MCF 10A (cell line): ENCODE results near the gene FGD5. TPM values are rescaled to one million over a fixed set of nuclear protein-coding genes. Genes with fewer than 3 reads are reported as not detected.

Experiments used
- BruUV-seq: library from RNA; stranded (reverse); fragments of 400-500 nt; replicated peaks from 2 replicates; lab custom pipeline; 2021; lab: Mats Ljungman, UMichigan
- CTCF ChIA-PET: fragments of 300-600 bp; sonication (Branson Sonifier 250); formaldehyde crosslinking; extraction: SDS; loops from one replicate; lab custom pipeline; 2021; ENCODE audit warnings: antibody characterized with exemption, inconsistent platforms; lab: Yijun Ruan, JAX
- POLR2A ChIA-PET: fragments of 300-600, 350-650 bp; sonication (Branson Sonifier 250); formaldehyde crosslinking; extraction: SDS; loops from one replicate; lab custom pipeline; 2020; ENCODE audit warnings: antibody characterized with exemption, inconsistent platforms; lab: Yijun Ruan, JAX
- DNase-seq: peaks from one replicate; pipeline ENCODE4 v3.0.0-alpha.2; 2018; ENCODE audit not compliant: unreplicated experiment
- H3K27ac Mint-ChIP-seq: one replicate; pipeline ENCODE4 v1.8.0; 2022; ENCODE audit warnings: mild to moderate bottlenecking, low read depth, mixed read lengths; ENCODE audit not compliant: unreplicated experiment
- H3K27me3 Mint-ChIP-seq: one replicate; pipeline ENCODE4 v1.8.0; 2022; ENCODE audit warnings: mixed read lengths; ENCODE audit not compliant: insufficient read depth, unreplicated experiment
- H3K36me3 Mint-ChIP-seq: one replicate; pipeline ENCODE4 v1.8.0; 2022; ENCODE audit warnings: mild to moderate bottlenecking, moderate library complexity, mixed read lengths; ENCODE audit not compliant: insufficient read depth, unreplicated experiment
- H3K4me1 Mint-ChIP-seq: one replicate; pipeline ENCODE4 v1.8.0; 2022; ENCODE audit warnings: mixed read lengths; ENCODE audit not compliant: insufficient read depth, unreplicated experiment
- H3K4me3 Mint-ChIP-seq: one replicate; pipeline ENCODE4 v1.8.0; 2022; ENCODE audit warnings: mild to moderate bottlenecking, moderate library complexity, mixed read lengths; ENCODE audit not compliant: unreplicated experiment
- H3K9me3 Mint-ChIP-seq: one replicate; pipeline ENCODE4 v1.8.0; 2022; ENCODE audit warnings: mixed read lengths; ENCODE audit not compliant: unreplicated experiment
- CTCF ChIP-seq: fragments of 200-600 bp; IDR thresholded peaks from one replicate; pipeline ENCODE4 v1.8.0; 2022; ENCODE audit warnings: antibody characterized with exemption, mild to moderate bottlenecking; ENCODE audit not compliant: unreplicated experiment
- intact Hi-C: fragments of 100-400 bp; cut with micrococcal nuclease; formaldehyde crosslinking; loops from 2 replicates; pipeline ENCODE4 v1.14.1; 2022
- total RNA-seq: library from RNA; stranded (reverse); gene quantifications from 2 replicates; pipeline ENCODE4 v1.2.3, GENCODE V29; 2022

Gene FGD5
- total RNA-seq, 1 experiment from 2014 or later = not detected

GRCh38 chr3:14859880-14860279 lies 41.1 kb downstream of the FGD5 start:
- H3K4me3 Mint-ChIP-seq = no peak overlapping the region
- H3K9me3 Mint-ChIP-seq = no peaks in the 10 kb centered on the region
- BruUV-seq = no TSS peak
- no peaks in the 10 kb centered on the region for H3K4me1 Mint-ChIP-seq
- TF ChIP-seq CTCF = no peak
- no peak overlapping the region for H3K27ac Mint-ChIP-seq
- DNase-seq = no peak
- peaks cover 61% of the 10 kb centered on the region for H3K27me3 Mint-ChIP-seq
- POLR2A ChIA-PET = no interaction called here
- CTCF ChIA-PET = no interaction called here
- intact Hi-C loops = no loop called here
- no peaks in the 10 kb centered on the region for H3K36me3 Mint-ChIP-seq

- Mint-ChIP-seq H3K36me3 (no peaks in the 10 kb centered on the region), H3K27me3 (peaks cover 49% of the 10 kb centered on the region), H3K4me3 (no peak overlapping the region), H3K9me3 (no peaks in the 10 kb centered on the region), H3K4me1 (no peaks in the 10 kb centered on the region), H3K27ac (no peak overlapping the region)
- CTCF ChIA-PET = interaction anchor here (0.6 kb wide), 2 partner anchors 69 to 1866 kb away, joined by 3 read pairs; no protein-coding TSS in a partner anchor
- no TSS peak for BruUV-seq
- POLR2A ChIA-PET = interaction anchor here (0.6 kb wide), 2 partner anchors 674 to 862 kb away, joined by 3 read pairs; no protein-coding TSS in a partner anchor
- no peak for TF ChIP-seq CTCF
- intact Hi-C loops = no loop called here
- DNase-seq = no peak
Measured at GRCh38 chr3:14861031-14861430, 42.3 kb downstream of the FGD5 start.

GRCh38 chr3:14861446-14862302 lies 42.9 kb downstream of the FGD5 start:
- no peak for TF ChIP-seq CTCF
- BruUV-seq = no TSS peak
- ChIA-PET CTCF (interaction anchor here (0.6 kb wide), 2 partner anchors 69 to 1866 kb away, joined by 3 read pairs; no protein-coding TSS in a partner anchor), POLR2A (no interaction called here)
- peaks cover 44% of the 10 kb centered on the region for H3K27me3 Mint-ChIP-seq
- H3K9me3 Mint-ChIP-seq = no peaks in the 10 kb centered on the region
- DNase-seq = no peak
- no peaks in the 10 kb centered on the region for H3K4me1 Mint-ChIP-seq
- intact Hi-C loops = no loop called here
- H3K4me3 Mint-ChIP-seq = no peak overlapping the region
- no peaks in the 10 kb centered on the region for H3K36me3 Mint-ChIP-seq
- no peak overlapping the region for H3K27ac Mint-ChIP-seq

- CTCF ChIA-PET = no interaction called here
- no peaks in the 10 kb centered on the region for H3K4me1 Mint-ChIP-seq
- H3K4me3 Mint-ChIP-seq = no peak overlapping the region
- H3K27ac Mint-ChIP-seq = no peak overlapping the region
- no peaks in the 10 kb centered on the region for H3K36me3 Mint-ChIP-seq
- TF ChIP-seq CTCF = no peak
- no peak for DNase-seq
- POLR2A ChIA-PET = no interaction called here
- intact Hi-C loops = no loop called here
- H3K27me3 Mint-ChIP-seq = peaks cover 43% of the 10 kb centered on the region
- BruUV-seq = no TSS peak
- no peaks in the 10 kb centered on the region for H3K9me3 Mint-ChIP-seq
Measured at GRCh38 chr3:14862303-14862660, 43.5 kb downstream of the FGD5 start.
